MM.1S (cell line): ENCODE results near the gene PPP6R1.
A peak's percentile ranks its signal among the peaks of the same experiment; 100 is the strongest.

Experiments
- DNase-seq: peaks from one replicate; pipeline ENCODE4 v3.0.0-alpha.2; 2015
- H2AFZ ChIP-seq: fragments of 300-600 bp; sonication (generic); 2 replicates; pipeline ENCODE4 v1.6.0; 2016; ENCODE audit warnings: antibody characterized with exemption, low read length
- H3F3A ChIP-seq: fragments of 300-600 bp; sonication (generic); 2 replicates; pipeline ENCODE4 v1.6.1; 2016; ENCODE audit warnings: mild to moderate bottlenecking, antibody characterized with exemption, low read length, moderate library complexity, mixed read lengths; ENCODE audit not compliant: insufficient read depth
- H3K27ac ChIP-seq: fragments of 300-600 bp; sonication (generic); 2 replicates; pipeline ENCODE4 v1.5.1; 2016; ENCODE audit warnings: mild to moderate bottlenecking, low read length
- H3K27me3 ChIP-seq: fragments of 300-600 bp; sonication (generic); replicated peaks from 2 replicates; pipeline ENCODE4 v1.6.0; 2016; ENCODE audit warnings: low read length; ENCODE audit not compliant: insufficient read depth
- H3K36me3 ChIP-seq: fragments of 300-600 bp; sonication (generic); replicated peaks from 2 replicates; pipeline ENCODE4 v1.6.1; 2016; ENCODE audit warnings: mild to moderate bottlenecking, low read length, mixed read lengths; ENCODE audit not compliant: insufficient read depth
- H3K4me1 ChIP-seq: fragments of 300-600 bp; sonication (generic); 2 replicates; pipeline ENCODE4 v1.6.1; 2016; ENCODE audit warnings: low read length, mixed read lengths
- H3K4me2 ChIP-seq: fragments of 300-600 bp; sonication (generic); 2 replicates; pipeline ENCODE4 v1.6.0; 2016; ENCODE audit warnings: low read depth, low read length
- H3K4me3 ChIP-seq: fragments of 300-600 bp; sonication (generic); 2 replicates; pipeline ENCODE4 v1.5.1; 2016; ENCODE audit warnings: low read length, mixed read lengths
- H3K79me2 ChIP-seq: fragments of 300-600 bp; sonication (generic); 2 replicates; pipeline ENCODE4 v1.6.1; 2016; ENCODE audit warnings: mixed run types, low read length, mixed read lengths
- H3K9ac ChIP-seq: fragments of 300-600 bp; sonication (generic); 2 replicates; pipeline ENCODE4 v1.6.1; 2016; ENCODE audit warnings: low read length, mixed read lengths
- H3K9me2 ChIP-seq: fragments of 300-600 bp; sonication (generic); replicated peaks from 2 replicates; pipeline ENCODE4 v1.6.1; 2016; ENCODE audit warnings: mild to moderate bottlenecking, low read length, mixed read lengths; ENCODE audit not compliant: insufficient read depth
- H3K9me3 ChIP-seq: fragments of 300-600 bp; sonication (generic); replicated peaks from 2 replicates; pipeline ENCODE4 v1.6.1; 2016; ENCODE audit warnings: mild to moderate bottlenecking, low read length, mixed read lengths; ENCODE audit not compliant: insufficient read depth
- H4K20me1 ChIP-seq: fragments of 300-600 bp; sonication (generic); 2 replicates; pipeline ENCODE4 v1.6.1; 2016; ENCODE audit warnings: mild to moderate bottlenecking, low read length, moderate library complexity, mixed read lengths; ENCODE audit not compliant: insufficient read depth
- CTCF ChIP-seq: fragments of 300-600 bp; sonication (generic); IDR thresholded peaks from 2 replicates; pipeline ENCODE4 v1.5.1; 2016; ENCODE audit warnings: antibody characterized with exemption, low read length, mixed read lengths
- EZH2 ChIP-seq: fragments of 300-600 bp; sonication (generic); optimal IDR thresholded peaks from 2 replicates; pipeline ENCODE3; 2017; ENCODE audit warnings: low read depth, mild to moderate bottlenecking, antibody characterized with exemption, low read length, mixed read lengths
- EZH2phosphoT487 ChIP-seq: fragments of 300-600 bp; sonication (generic); IDR thresholded peaks from 2 replicates; pipeline ENCODE4 v1.6.1; 2018; ENCODE audit warnings: antibody characterized with exemption, low read length

Gene PPP6R1

GRCh38 chr19:55304279-55304978 is 45.6 kb upstream of the PPP6R1 start:
- Histone ChIP-seq H3K79me2 (peaks cover 9% of the 10 kb centered on the region; the same call in 1 of the 2 replicates), H3F3A (peaks cover 12% of the 10 kb centered on the region), H3K9me3 (no peaks in the 10 kb centered on the region), H3K4me2 (no peak overlapping the region), H3K27me3 (no peaks in the 10 kb centered on the region), H4K20me1 (no peaks in the 10 kb centered on the region), H3K4me3 (no peak overlapping the region), H3K9ac (no peak overlapping the region), H3K4me1 (peaks cover 14% of the 10 kb centered on the region), H3K9me2 (no peaks in the 10 kb centered on the region), H3K36me3 (no peaks in the 10 kb centered on the region), H2AFZ (no peak overlapping the region), H3K27ac (no peak overlapping the region)
- no peak for DNase-seq
- TF ChIP-seq EZH2phosphoT487: no peak
- TF ChIP-seq EZH2: no peak
- TF ChIP-seq CTCF: no peak

DNA sequence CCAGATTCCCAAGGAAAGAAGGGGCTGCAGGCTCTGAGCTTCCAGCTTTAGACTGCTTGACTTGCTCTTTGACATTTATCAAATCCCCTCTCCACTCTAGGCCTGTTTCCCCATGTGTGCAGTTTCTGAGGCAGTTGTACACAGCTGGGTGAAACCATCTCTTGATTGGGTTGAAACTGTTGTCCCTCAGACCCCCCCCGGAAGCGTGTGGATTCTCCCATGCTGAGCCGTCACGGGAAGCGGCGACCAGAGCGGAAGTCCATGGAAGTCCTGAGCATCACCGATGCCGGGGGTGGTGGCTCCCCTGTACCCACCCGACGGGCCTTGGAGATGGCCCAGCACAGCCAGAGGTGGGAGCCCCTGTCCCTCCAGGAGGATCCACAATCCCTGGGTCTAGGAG is 44.7 kb upstream of the PPP6R1 start:
- no peaks in the 10 kb centered on the region for H4K20me1 ChIP-seq
- DNase-seq: no peak
- H3K79me2 ChIP-seq: 0 out of 2 replicates have a peak, but pooled peaks cover 4% of the 10 kb centered on the region
- peaks cover 12% of the 10 kb centered on the region for H3F3A ChIP-seq
- no peak for TF ChIP-seq CTCF
- no peak for TF ChIP-seq EZH2
- TF ChIP-seq EZH2phosphoT487: no peak
- no peak overlapping the region for H2AFZ ChIP-seq
- H3K27ac ChIP-seq: no peak overlapping the region
- no peaks in the 10 kb centered on the region for H3K36me3 ChIP-seq
- H3K4me1 ChIP-seq: peaks cover 9% of the 10 kb centered on the region
- H3K27me3 ChIP-seq: no peaks in the 10 kb centered on the region
- no peak overlapping the region for H3K4me3 ChIP-seq
- H3K9ac ChIP-seq: no peak overlapping the region
- no peaks in the 10 kb centered on the region for H3K9me3 ChIP-seq
- no peaks in the 10 kb centered on the region for H3K9me2 ChIP-seq
- no peak overlapping the region for H3K4me2 ChIP-seq

- H3K27ac ChIP-seq: no peak overlapping the region
- H3K79me2 ChIP-seq: 0 out of 2 replicates have a peak, but pooled peaks cover 4% of the 10 kb centered on the region
- peak overlapping the region; percentile 76 for H2AFZ ChIP-seq
- peaks cover 7% of the 10 kb centered on the region for H3K4me1 ChIP-seq
- peak overlapping the region; percentile 62 for H3K4me3 ChIP-seq
- no peaks in the 10 kb centered on the region for H3K9me3 ChIP-seq
- H3K27me3 ChIP-seq: no peaks in the 10 kb centered on the region
- H3K9me2 ChIP-seq: no peaks in the 10 kb centered on the region
- H3K36me3 ChIP-seq: no peaks in the 10 kb centered on the region
- H3F3A ChIP-seq: peaks cover 6% of the 10 kb centered on the region; the same call in 1 of the 2 replicates
- no peaks in the 10 kb centered on the region for H4K20me1 ChIP-seq
- H3K4me2 ChIP-seq: peak overlapping the region; percentile 80
- DNase-seq: no peak
- H3K9ac ChIP-seq: peak overlapping the region; percentile 57
- TF ChIP-seq CTCF (no peak), EZH2phosphoT487 (no peak)
These were observed 43.5 kb upstream of the PPP6R1 start for GRCh38 chr19:55302318-55302703.
